Fibroblast of the aortic adventitia (primary cell): ENCODE measurements around the gene ANO8. TPM values are rescaled to one million over a fixed set of nuclear protein-coding genes. Genes with fewer than 3 reads are reported as not detected.
A peak's percentile ranks its signal among the peaks of the same experiment; 100 is the strongest.
"Not testable (repeated sequence)": the region's sequence is repeated elsewhere in the genome, so short reads cannot be mapped to it uniquely, and the experiment has no call there.

Source experiments
- DNase-seq: peaks from one replicate; pipeline ENCODE4 v3.0.0-alpha.2; 2010; ENCODE audit warnings: low read depth
- H3K4me3 ChIP-seq: 2 replicates; pipeline ENCODE4 v1.5.1; 2011; ENCODE audit warnings: low read depth, mild to moderate bottlenecking, control low read depth, low read length, moderate library complexity
- total RNA-seq: library from RNA; depleted of rRNA; stranded (reverse); fragments of >200 nt; gene quantifications from 2 replicates; pipeline ENCODE4 v1.2.3, GENCODE V29; 2012; ENCODE audit warnings: low replicate concordance
- TF ChIP-seq, protein P1 (sequence below): IDR thresholded peaks from 2 replicates; pipeline ENCODE4 v1.5.1; 2011; ENCODE audit warnings: mild to moderate bottlenecking, low read length, control low read depth, inconsistent platforms; ENCODE audit not compliant: insufficient read depth

Gene ANO8
- total RNA-seq, 1 donor, result 6.1 TPM

DNA sequence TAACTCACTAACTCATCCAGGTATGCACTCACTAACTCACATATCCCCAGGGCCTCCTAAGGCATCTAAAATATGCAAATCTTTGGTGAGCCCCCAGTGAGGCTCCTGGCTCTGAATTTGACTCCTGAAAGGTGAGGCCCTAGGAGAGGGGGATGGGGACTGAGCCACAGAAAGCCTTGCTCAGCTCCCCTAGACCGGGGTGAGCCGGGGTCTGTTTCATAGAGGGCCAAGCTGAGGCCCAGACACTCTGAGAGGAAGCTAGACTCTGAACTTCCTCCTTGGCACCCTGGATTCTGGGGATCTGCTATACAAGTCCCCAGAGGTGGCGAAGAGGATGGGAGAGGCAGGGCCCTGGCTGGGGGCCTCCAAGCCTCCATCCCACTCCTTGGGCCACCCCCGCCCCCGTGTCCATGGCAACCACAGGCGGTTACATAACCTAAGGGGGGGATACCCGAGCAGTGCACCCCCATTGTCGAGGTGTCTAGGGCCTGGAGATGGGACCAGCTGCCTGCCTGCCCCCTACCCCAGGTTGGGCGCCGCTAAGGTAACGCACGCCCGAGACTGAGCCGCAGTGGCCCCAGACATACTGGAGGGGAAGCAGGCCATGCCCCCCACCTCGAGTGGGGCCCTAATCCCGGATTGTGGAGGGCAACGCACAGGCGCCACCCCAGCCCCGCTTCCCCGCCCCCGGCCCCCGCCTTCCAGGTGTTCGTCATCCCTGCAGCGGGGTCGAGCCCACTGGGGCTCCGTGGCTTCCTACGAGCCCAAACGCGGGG lies 32.1 kb downstream of the ANO8 start:
- TF ChIP-seq, protein P1, sequence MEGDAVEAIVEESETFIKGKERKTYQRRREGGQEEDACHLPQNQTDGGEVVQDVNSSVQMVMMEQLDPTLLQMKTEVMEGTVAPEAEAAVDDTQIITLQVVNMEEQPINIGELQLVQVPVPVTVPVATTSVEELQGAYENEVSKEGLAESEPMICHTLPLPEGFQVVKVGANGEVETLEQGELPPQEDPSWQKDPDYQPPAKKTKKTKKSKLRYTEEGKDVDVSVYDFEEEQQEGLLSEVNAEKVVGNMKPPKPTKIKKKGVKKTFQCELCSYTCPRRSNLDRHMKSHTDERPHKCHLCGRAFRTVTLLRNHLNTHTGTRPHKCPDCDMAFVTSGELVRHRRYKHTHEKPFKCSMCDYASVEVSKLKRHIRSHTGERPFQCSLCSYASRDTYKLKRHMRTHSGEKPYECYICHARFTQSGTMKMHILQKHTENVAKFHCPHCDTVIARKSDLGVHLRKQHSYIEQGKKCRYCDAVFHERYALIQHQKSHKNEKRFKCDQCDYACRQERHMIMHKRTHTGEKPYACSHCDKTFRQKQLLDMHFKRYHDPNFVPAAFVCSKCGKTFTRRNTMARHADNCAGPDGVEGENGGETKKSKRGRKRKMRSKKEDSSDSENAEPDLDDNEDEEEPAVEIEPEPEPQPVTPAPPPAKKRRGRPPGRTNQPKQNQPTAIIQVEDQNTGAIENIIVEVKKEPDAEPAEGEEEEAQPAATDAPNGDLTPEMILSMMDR, result no peak
- H3K4me3 ChIP-seq, result peak overlapping the region; percentile 73
- no peak for DNase-seq

DNA sequence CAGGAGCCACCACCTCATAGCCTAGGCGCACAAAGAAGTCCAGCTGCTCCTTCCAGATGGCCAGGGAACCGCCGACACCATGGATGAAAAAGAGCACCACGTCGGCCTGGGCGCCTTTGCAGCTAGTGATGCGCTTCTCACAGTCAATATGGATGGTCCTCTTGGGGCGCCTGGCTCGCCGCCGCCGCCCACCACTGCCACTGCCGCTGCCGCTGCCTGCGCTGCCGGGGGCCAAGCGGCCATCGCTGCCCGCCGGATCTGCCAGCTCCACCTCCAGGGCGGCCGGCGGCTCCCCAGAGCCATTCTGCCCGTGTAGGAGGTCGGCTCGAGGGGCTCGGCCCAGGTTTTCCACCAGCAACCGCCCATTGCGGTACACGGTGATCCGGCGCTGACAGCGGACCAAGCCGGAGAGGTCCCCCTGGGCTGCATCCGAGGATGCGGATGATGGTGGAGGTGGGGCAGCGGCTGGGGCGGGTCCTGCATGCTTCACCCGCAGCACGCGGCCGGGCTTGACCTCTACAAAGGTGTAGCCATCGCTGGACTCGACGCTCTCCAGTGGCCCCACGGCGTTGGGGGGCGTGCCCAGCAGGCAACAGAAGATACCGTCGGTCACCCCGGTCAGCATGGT lies 33.5 kb downstream of the ANO8 start:
- TF ChIP-seq, protein P1, result no peak

DNA sequence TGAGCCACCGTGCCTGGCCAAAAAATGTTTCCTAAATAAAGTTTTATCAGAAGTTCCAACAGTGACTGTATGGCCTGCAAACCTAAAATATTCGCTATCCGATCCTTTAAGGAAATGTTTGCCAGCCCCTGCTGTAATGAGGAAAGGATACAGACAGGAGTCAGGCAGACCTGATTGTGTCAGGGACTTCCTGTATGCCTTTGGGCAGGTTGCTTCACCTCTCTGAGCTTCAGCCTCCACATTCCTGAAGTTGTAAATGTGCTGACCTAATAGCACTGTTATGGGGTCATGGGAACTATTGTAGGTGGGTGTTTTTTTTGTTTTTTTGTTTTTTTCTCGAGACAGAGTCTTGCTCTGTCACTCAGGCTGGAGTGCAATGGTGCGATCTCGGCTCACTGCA lies 37.7 kb downstream of the ANO8 start:
- no peak overlapping the region for H3K4me3 ChIP-seq
- TF ChIP-seq, protein P1, result no peak
- DNase-seq, result no peak

More for the DNA sequence above, 33.5 kb downstream of the ANO8 start:
- H3K4me3 ChIP-seq, result no peak overlapping the region
- no peak for DNase-seq

DNA sequence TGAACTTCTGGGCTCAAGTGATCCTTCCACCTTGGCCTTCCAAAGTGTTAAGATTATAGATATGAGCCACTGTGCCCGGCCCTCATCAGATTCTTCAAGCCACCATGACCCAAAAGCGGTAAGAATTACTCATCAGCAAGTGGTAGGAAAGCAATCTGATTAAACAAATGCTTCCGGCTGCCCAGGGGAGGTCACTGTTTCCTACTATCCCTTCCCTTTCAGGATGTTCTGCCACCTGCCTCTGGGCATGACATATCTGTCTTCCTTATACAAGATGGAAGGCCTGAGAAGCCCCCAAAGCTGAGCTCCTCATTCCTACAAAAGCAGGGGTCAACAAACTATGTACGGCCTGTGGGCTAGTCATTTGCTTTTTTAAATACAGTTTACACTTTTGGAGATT lies 38.4 kb downstream of the ANO8 start:
- no peak for DNase-seq
- H3K4me3 ChIP-seq, result no peak overlapping the region
- TF ChIP-seq, protein P1, result no peak

DNA sequence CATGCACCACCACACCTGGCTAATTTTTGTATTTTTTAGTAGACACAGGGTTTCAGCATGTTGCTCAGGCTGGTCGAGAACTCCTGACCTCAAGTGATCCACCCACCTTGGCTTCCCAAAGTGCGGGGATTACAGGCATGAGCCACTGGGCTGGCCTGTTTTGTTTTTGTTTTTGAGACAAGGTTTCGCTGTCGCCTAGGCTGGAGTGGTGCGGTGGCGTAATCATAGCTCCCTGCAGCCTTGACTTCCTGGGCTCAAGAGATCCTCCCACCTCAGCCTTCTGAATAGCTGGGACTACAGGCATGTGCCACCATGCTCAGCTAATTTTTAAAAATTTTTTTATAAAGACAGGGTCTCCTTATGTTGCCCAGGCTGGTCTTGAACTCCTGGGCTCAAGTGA lies 39.1 kb downstream of the ANO8 start:
- not testable (repeated sequence) for H3K4me3 ChIP-seq, DNase-seq

DNA sequence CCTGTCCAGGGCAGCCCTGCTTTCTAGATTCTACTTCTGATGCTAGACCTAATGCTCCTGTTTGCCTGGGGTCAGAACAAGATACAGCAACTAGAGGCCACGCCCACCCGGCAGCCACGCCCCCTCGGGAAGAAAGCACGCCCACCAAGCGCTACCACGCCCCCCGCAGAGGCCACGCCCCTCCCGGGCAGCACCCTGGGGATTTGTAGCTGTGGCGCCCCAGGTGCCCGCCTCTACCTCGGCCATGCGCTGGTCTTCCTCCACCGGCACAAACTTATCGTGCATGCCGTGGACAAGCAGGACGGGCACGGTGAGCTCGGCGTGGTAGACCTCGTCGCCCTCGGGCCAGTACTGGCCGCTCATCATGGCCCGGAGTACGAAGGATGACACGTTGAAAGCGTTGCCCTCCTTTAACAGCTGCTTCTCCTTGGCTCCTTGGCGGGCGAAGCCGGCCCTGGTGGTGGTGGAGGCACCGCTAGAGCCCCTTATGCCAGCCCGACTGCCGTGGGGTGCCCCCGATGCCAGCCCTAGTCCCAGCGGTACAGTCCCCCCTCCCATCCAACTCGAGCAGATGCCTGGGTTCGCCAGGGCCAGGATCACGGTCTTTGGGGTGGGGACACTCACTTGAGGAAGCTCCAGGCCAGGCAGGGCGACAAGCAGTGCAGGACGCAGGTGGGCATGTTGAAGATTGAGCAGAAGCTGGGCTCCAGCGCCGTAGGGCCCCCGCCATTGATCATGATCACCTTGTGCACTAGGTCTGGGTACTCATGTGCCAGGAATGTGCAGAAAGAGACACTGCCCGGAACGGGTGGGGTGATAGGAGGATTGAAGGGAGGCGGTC lies 40.4 kb downstream of the ANO8 start:
- DNase-seq, result no peak
- no peak overlapping the region for H3K4me3 ChIP-seq
- TF ChIP-seq, protein P1, result no peak

DNA sequence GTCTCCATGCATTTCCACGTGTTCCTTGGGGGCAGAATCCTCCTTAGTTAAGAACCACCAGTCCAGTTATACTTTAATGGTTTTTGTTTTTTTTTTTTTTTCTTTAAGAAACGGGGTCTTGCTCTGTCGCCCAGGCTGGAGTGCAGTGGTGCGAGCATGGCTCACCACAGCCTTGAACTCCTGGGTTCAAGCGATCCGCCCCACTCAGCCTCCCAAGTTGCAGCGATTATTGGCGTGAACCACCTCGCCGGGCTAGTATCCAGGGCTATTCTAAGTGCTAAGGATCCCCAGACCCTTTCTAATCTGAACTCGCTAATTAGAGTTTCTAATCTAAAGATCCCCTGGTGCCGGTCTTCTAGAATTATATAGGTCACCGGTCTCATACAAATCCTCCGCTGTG lies 41.0 kb downstream of the ANO8 start:
- no peak for DNase-seq
- TF ChIP-seq, protein P1, result no peak

More for the DNA sequence above, 41.0 kb downstream of the ANO8 start:
- no peak overlapping the region for H3K4me3 ChIP-seq
